Measurements from ENCODE around the gene RIC8A.

The RIC8A gene

DNA sequence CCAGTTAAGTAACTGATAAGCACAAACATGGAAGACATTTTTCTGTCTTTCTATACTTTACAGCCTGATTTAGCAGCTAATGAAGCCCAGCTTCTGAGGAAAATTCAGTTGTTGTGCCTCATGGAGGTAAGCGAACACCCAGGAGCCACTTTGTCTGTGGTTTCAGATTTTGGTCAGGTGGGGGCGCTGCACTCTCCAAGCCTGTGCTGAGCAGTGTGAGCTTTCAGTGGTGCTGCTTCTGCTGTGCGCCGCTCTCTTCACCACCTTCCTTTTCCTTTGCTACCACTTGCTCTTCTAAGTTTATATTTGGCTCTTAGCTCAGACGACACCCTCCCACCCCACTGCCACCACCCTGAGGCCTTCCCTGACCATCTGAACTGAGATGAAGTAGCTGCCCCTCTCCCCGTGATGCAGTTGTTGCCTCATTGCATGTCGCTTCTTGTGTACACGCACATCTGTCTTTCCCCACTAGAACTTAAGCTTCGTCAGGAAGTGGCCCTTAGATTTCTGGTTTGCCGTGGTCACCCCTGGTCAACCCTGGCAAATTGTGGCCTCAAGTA, 43.3 kb downstream of the RIC8A start:
- DNase-seq: no peak

DNA sequence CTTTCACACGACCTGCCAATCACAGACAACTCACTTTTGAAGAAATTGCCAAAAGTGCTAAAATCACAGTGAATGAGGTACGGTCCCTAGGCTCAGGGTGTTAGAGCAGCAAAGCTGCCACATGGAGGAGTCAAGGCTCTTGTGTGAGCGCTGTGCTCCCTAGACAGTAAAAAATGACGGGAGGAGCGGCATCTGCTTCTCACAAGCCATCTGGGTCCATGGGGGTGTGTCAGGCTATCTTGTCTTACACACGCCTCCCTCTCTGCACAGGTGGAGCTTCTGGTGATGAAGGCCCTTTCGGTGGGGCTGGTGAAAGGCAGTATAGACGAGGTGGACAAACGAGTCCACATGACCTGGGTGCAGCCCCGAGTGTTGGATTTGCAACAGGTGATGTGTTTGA, 44.0 kb downstream of the RIC8A start:
- no peak for DNase-seq

DNA sequence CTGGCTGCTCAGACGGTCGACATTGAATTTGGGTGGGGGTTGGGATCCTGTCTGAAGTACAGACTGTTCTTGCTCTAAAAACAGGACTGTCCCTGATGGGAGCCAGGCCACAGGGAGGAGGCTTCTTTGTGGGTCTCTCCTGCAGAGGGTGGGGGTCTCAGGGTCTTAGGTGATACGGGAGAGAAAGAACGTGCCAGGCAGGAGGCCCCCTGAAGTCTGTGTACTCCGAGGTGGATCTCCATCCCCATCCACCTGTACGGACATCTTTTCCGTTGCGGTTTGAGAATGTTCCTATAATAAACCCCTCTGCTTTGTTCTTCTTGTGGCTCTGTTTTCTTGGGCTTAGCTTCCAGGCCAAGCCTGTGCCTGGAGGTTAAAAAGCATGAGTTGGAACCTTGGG, 45.2 kb downstream of the RIC8A start:
- DNase-seq: no peak

DNA sequence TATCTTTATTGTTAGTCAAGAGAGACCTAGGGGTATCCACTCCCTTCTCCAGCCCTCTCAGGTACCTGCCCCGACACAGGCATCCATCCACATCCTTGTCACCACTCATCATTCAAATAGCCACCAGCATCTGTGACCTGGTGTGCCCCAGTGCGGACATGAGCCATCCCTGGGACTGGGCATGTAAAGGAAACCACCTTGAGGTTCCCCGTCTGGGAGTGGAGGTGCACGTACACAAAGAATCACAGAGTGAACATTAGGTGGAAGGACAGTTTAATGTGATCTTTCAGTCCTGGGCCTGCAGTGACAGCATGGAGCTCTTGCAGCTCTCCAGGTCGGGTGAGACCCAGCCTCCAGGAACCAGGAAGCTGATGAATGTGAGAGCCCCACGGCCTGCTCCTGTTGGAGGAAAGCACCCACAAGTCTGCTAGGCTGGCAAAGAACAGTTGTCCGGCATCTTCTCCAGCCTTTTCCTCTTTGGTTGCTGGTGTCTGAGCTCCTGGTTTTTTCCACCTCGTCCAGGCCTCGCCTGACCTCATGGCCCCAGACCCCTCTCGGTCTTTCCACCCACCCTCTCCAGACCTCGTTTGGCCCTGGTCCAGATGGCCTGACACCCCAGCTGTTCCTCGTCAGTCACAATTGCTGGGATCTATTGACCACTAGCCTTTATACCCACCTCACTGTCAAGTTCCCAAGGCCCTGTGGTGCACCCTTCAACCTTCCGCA, 45.8 kb downstream of the RIC8A start:
- no peak for DNase-seq

DNA sequence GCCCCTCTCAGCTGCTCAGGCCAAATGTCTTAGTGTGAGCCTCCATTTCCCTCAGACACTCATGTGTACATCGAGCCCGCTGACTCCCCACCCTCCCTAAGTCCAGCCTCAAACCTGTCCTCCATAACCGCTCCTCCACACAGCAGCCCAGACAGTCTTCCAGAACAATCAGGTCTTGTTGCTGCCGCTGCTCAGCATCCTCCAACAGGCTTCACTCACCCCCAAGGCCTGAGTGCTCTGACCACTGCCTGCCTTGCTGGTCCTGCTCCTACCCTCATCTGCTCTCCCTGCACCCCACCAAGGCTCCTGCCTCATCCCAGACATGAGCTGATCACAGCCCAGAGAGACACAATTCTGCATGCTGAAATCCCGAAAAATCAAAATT, 46.4 kb downstream of the RIC8A start:
- no peak for DNase-seq

DNA sequence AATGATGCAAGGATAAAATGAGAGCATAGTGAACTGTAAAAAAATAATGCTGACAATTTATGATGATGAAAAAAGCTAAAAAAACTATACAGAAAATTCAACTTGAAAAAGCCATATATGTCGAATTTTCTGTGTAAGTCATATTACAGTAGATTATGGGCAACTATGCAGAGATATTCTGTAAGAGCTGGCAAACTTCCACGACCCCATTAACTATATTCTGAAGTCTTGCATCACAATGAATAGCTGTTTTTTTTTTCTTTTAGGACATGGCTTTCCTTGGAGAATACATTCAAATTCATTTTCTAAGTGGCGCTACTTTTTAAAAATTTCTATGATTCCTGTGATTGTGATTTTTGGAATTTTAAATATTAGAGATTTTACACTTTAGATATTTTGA, 47.7 kb downstream of the RIC8A start:
- no peak for DNase-seq

DNA sequence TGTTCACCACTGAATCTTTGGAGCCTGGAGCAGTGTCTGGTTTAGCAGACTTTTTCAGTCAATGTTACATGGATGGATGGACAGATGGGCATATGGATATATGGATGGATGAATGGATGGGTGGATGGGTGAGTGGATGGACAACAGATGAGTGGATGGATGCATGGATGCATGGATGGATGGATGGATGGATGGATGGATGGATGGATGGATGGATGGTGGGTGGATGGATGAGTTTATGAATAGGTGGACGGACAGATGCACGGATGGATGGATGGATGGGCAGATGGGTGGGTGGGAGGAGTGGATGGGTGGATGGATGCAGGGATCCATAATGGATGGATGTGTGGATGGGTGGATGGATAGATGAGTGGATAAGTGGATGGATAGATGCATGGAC, 48.3 kb downstream of the RIC8A start:
- DNase-seq: no peak

DNA sequence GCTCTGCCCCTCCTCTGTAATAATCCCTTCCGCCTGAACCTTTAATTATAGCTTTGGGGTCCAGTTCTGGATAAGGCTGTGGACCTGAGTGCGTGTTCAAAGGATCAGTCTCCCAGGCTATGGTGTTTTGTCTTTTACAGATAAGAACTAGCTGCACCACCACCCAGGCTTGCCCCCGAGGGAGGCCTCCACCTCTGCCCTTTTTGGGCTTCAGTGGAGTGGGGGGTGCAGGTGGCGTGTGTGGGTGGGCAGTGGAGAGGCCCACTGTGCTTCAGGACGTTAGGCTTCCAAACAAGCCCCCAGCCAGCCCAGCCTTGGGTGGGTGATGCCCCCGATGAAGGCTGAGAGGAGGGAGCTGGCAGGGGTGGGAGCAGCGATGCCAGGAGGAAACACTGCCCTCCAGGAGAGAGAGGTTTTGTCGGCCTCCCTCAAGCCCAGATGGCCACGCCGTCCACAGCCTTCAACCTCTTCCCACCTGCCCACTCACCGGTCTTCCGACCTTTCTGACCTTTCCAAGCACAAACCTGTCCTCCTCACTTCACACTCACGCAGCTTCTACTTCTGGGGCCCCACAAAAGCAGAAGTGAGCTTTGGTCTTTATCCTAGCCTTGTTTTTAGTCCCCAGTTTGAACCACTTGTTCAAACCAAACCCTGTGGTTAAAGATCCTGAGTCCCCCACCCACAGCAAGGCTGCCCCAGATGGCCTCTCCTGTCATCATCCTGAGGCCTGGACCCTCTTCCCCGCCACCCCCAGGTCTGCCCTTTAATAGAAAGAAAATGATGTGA, 49.6 kb downstream of the RIC8A start:
- no peak for DNase-seq

DNA sequence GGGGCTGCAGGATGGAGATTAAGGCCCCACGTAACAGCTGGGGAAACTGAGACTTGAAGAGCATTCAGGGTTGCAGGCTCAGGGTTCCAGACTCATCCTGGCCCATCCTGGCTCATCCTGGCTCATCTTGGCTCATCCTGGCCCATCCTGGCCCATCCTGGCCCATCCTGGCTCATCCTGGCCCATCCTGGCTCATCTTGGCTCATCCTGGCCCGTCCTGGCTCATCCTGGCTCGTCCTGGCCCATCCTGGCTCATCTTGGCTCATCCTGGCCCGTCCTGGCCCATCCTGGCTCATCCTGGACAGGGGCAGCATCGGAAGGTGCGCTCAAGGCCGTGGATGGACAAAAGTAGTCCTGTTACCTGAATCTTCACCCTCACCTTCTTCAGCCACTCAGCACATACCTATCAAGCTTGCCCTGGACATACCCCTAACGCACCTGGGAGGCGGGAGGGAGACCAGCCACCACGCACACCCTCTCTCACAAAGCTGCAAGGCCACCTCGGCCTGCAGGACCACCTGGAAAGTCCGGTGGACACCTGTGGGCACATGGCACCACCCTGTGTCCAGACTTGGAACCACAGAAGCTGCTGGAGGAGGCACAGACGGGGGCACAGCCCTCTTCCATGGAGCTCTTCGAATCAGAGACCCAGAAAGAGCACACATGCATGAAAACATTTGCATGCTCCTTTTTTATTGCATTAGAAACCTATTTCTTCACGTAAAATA, 50.4 kb downstream of the RIC8A start:
- DNase-seq: no peak

DNA sequence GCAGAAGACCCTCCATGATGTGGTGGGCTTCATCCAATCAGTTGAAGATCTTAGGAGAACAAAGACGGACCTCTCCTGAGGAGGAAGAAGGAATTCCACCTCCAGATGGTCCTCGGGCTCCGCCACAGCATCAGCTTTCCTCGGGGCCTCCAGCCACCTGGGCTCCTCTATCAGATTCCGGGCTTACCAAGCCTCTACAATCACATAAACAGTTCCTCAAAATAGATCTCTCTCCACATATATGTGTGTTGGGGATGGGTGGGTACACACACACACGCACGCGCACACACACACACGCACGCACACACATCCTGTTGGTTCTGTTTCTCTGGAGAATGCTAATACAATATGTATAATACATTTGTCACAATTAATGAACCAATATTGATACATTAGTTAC, 51.9 kb downstream of the RIC8A start:
- DNase-seq: no peak

DNA sequence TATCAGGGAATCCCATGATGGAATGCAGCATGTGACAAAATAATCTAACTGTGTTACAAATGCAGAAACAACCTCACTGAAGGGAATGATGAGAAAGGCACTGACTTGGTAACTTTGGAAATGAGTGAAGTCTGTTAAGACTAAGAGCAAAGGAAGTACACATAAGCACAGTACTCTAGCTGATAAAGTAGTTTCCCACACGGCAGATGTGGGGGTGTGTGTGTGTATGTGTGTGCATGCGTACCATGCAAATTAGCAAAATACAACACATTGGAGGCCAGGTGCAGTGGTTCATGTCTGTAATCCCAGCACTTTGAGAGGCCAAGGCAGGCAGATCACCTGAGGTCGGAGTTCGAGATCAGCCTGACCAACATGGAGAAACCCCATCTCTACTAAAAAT, 54.1 kb downstream of the RIC8A start:
- no peak for DNase-seq

All from NCI-H2171 (cell line).